Activated CD8-positive, alpha-beta memory T cell treated with anti-CD3 and anti-CD28 coated beads for 24 hours (primary cell): ENCODE results near the gene GDF3.

Experiments used
- DNase-seq: peaks from one replicate; pipeline ENCODE4 v3.0.0-alpha.2; 2020

The GDF3 gene

GRCh38 chr12:7666595-7666994 is 29.0 kb downstream of the GDF3 start:
- DNase-seq: no peak

GRCh38 chr12:7661741-7662140 is 33.8 kb downstream of the GDF3 start:
- no peak for DNase-seq

- DNase-seq: no peak
These were observed 39.5 kb downstream of the GDF3 start for GRCh38 chr12:7656121-7656520.

- DNase-seq: no peak
These were observed 45.5 kb downstream of the GDF3 start for GRCh38 chr12:7650091-7650490.

- DNase-seq: no peak
These were observed 48.5 kb downstream of the GDF3 start for GRCh38 chr12:7647071-7647470.

GRCh38 chr12:7646178-7646475 is 49.4 kb downstream of the GDF3 start:
- DNase-seq: no peak

GRCh38 chr12:7645395-7646177 is 50.0 kb downstream of the GDF3 start:
- DNase-seq: no peak

GRCh38 chr12:7642876-7643309 is 52.7 kb downstream of the GDF3 start:
- DNase-seq: no peak

- DNase-seq: no peak
These were observed 53.3 kb downstream of the GDF3 start for GRCh38 chr12:7642287-7642686.

GRCh38 chr12:7640123-7640995 is 55.2 kb downstream of the GDF3 start:
- DNase-seq: peak; percentile 85
